Tibial nerve (tissue), 4 donors: ENCODE data around the gene FGF14. TPM values are rescaled to one million over a fixed set of nuclear protein-coding genes. Genes with fewer than 3 reads are reported as not detected.

Experiments
- DNase-seq, 2 donors: peaks; one replicate each; pipeline ENCODE4 v3.0.0-alpha.2; 2019; ENCODE audit warnings: low spot score in 2 of 2
- H3K27ac ChIP-seq, 4 donors: fragments of 200-600 bp; sonication (generic) in 3 of 4; one replicate each; pipeline ENCODE4 v1.5.1; 2017 to 2019; ENCODE audit warnings: mild to moderate bottlenecking in 1 of 4
- H3K27me3 ChIP-seq, 2 donors: fragments of 200-600 bp; sonication (generic) in 1 of 2; one replicate each; pipeline versions ENCODE4 v1.5.1 to v1.6.0; 2017 to 2019
- H3K36me3 ChIP-seq, 3 donors: fragments of 200-600 bp; sonication (generic); one replicate each; pipeline ENCODE4 v1.5.1; 2018 to 2019
- H3K4me1 ChIP-seq, 4 donors: fragments of 200-600 bp; sonication (generic) in 3 of 4; one replicate each; pipeline ENCODE4 v1.5.1; 2017 to 2019
- H3K4me3 ChIP-seq, 4 donors: fragments of 200-600 bp; sonication (generic) in 3 of 4; one replicate each; pipeline ENCODE4 v1.5.1; 2017 to 2019; ENCODE audit warnings: mild to moderate bottlenecking in 1 of 4, moderate library complexity in 1 of 4
- H3K9me3 ChIP-seq, 4 donors: fragments of 200-600 bp; sonication (generic) in 3 of 4; one replicate each; pipeline ENCODE4 v1.5.1; 2017 to 2019
- CTCF ChIP-seq, 5 experiments: fragments of 200-600 bp in 3 of 5; fragments of 450-650 bp in 2 of 5; sonication (generic) in 3 of 5; IDR thresholded peaks; one replicate each; pipeline ENCODE4 v1.5.1; 2016 to 2019; ENCODE audit warnings: antibody characterized with exemption in 5 of 5, mild to moderate bottlenecking in 3 of 5, moderate library complexity in 2 of 5
- EP300 ChIP-seq, 2 donors: sonication (generic); formaldehyde crosslinking; IDR thresholded peaks; one replicate each; pipeline ENCODE4 v1.6.1; 2017; ENCODE audit warnings: antibody characterized with exemption in 2 of 2, mild to moderate bottlenecking in 1 of 2
- POLR2A ChIP-seq, 2 donors: fragments of 450-650 bp; IDR thresholded peaks; one replicate each; pipeline ENCODE4 v1.6.1; 2017; ENCODE audit warnings: antibody characterized with exemption in 2 of 2, mild to moderate bottlenecking in 2 of 2, moderate library complexity in 2 of 2
- WGBS, 2 donors: methylation state at CpG; one replicate each; pipeline ENCODE4 v1.1.5; 2018; 5-methylcytosine and 5-hydroxymethylcytosine counted together
- total RNA-seq, 4 donors: library from RNA; depleted of rRNA; stranded (reverse); fragments of >200 nt; gene quantifications; one replicate each; pipeline ENCODE4 v1.1.0, GENCODE V29; 2016

The FGF14 gene
- total RNA-seq, 4 donors from 2014 or later: 0.20 to 2.1 (median 0.21) TPM; not detected in 1

DNA sequence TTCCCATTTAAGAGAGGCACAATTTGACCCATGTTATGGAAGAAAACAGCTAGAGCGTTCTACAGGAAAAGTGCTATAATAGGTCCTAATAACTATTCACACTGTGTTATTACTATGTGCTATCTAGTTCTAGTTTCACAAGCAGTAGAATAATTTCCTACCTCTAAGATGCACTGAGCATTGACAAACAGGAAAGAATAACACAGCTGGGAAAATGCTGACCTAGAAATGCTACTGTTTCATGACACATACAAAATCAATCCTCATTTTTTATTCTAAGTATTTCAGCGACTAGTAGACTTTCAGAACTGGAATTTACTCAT lies 689.9 kb downstream of the FGF14 start:
- Histone ChIP-seq H3K27ac (no peak overlapping the region), H3K36me3 (no peaks in the 10 kb centered on the region), H3K9me3 (no peaks in the 10 kb centered on the region), H3K4me1 (peaks cover 0 to 4% (median 0%) of the 10 kb centered on the region in 4 donors), H3K4me3 (no peak overlapping the region), H3K27me3 (no peaks in the 10 kb centered on the region)
- DNase-seq: no peak
- TF ChIP-seq EP300 (IDR thresholded peaks at IDR 0.05) (no peak), POLR2A (IDR thresholded peaks at IDR 0.05) (no peak), CTCF (IDR thresholded peaks at IDR 0.05) (no peak)
- WGBS, 2 donors: 63 to 76% methylated on average over 2 of the region's 2 CpGs

- no peaks in the 10 kb centered on the region for H3K27me3 ChIP-seq
- no peak for TF ChIP-seq POLR2A (IDR thresholded peaks at IDR 0.05)
- no peak for TF ChIP-seq EP300 (IDR thresholded peaks at IDR 0.05)
- H3K27ac ChIP-seq: no peak overlapping the region
- H3K4me3 ChIP-seq: no peak overlapping the region
- no peaks in the 10 kb centered on the region for H3K9me3 ChIP-seq
- no peaks in the 10 kb centered on the region for H3K36me3 ChIP-seq
- no peak for DNase-seq
- WGBS, 2 donors: 91 to 97% methylated on average over 2 of the region's 2 CpGs
- peaks cover 0 to 4% (median 0%) of the 10 kb centered on the region in 4 donors for H3K4me1 ChIP-seq
These were observed 690.4 kb downstream of the FGF14 start for GRCh38 chr13:101711307-101712025.

- Histone ChIP-seq H3K4me3 (no peak overlapping the region), H3K4me1 (peaks cover 0 to 4% (median 0%) of the 10 kb centered on the region in 4 donors), H3K9me3 (no peaks in the 10 kb centered on the region), H3K27me3 (no peaks in the 10 kb centered on the region), H3K36me3 (no peaks in the 10 kb centered on the region), H3K27ac (no peak overlapping the region)
- DNase-seq: no peak
- TF ChIP-seq CTCF (IDR thresholded peaks at IDR 0.05) (no peak), EP300 (IDR thresholded peaks at IDR 0.05) (no peak), POLR2A (IDR thresholded peaks at IDR 0.05) (no peak)
- 94 to 95% methylated on average over 6 of the region's 6 CpGs for WGBS, 2 donors
These were observed 691.9 kb downstream of the FGF14 start for GRCh38 chr13:101709952-101710351.

GRCh38 chr13:101708115-101708514 lies 693.7 kb downstream of the FGF14 start:
- DNase-seq: no peak
- Histone ChIP-seq H3K36me3 (no peaks in the 10 kb centered on the region), H3K9me3 (no peaks in the 10 kb centered on the region), H3K4me3 (no peak overlapping the region), H3K27ac (no peak overlapping the region), H3K4me1 (peaks cover 0 to 4% (median 0%) of the 10 kb centered on the region in 4 donors), H3K27me3 (no peaks in the 10 kb centered on the region)
- no peak for TF ChIP-seq CTCF (IDR thresholded peaks at IDR 0.05)
- no peak for TF ChIP-seq POLR2A (IDR thresholded peaks at IDR 0.05)
- no peak for TF ChIP-seq EP300 (IDR thresholded peaks at IDR 0.05)
- 85 to 90% methylated on average over 1 of the region's 1 CpG for WGBS, 2 donors

GRCh38 chr13:101707659-101708058 lies 694.2 kb downstream of the FGF14 start:
- no peak overlapping the region for H3K4me3 ChIP-seq
- H3K27ac ChIP-seq: no peak overlapping the region
- H3K27me3 ChIP-seq: no peaks in the 10 kb centered on the region
- no peak for DNase-seq
- 68 to 87% methylated on average over 2 of the region's 2 CpGs for whole genome bisulfite sequencing, 2 donors
- no peaks in the 10 kb centered on the region for H3K9me3 ChIP-seq
- no peaks in the 10 kb centered on the region for H3K36me3 ChIP-seq
- H3K4me1 ChIP-seq: peaks cover 0 to 4% (median 0%) of the 10 kb centered on the region in 4 donors
- TF ChIP-seq POLR2A (IDR thresholded peaks at IDR 0.05) (no peak), EP300 (IDR thresholded peaks at IDR 0.05) (no peak), CTCF (IDR thresholded peaks at IDR 0.05) (no peak)
